OCI-LY3 (cell line): ENCODE measurements around the gene SLC8A1.

Experiments
- EZH2phosphoT487 ChIP-seq: fragments of 200-600 bp; shearing (Covaris generic); IDR thresholded peaks from 2 replicates; pipeline ENCODE4 v1.6.1; 2018; ENCODE audit warnings: antibody characterized with exemption, mixed run types, low read depth
- TF ChIP-seq, protein P1 (sequence below): fragments of 200-600, 300-600 bp; sonication (generic); IDR thresholded peaks from 2 replicates; pipeline ENCODE4 v1.5.1; 2014; ENCODE audit warnings: antibody characterized with exemption, low read length, low read depth

DNA sequence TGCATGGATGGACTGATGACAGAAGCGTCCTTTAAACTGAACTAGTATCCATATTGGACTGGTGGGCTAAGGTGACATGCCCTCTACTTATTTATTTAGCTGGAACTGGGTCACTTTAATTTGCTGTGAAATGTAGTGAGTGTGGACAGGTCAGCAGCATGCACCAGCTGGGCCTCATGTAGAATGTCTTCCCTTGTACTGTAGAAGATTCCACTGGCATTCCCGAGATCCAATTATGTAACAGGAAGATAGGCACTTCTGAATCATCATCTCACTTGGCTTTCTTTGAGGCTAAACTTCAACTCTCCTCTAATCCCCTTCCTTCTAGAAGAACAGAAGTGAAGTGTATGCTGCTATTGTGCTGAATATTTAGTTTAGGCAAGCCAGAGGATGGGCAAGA, 296.2 kb downstream of the SLC8A1 start:
- no peak for TF ChIP-seq EZH2phosphoT487
- TF ChIP-seq, protein P1, sequence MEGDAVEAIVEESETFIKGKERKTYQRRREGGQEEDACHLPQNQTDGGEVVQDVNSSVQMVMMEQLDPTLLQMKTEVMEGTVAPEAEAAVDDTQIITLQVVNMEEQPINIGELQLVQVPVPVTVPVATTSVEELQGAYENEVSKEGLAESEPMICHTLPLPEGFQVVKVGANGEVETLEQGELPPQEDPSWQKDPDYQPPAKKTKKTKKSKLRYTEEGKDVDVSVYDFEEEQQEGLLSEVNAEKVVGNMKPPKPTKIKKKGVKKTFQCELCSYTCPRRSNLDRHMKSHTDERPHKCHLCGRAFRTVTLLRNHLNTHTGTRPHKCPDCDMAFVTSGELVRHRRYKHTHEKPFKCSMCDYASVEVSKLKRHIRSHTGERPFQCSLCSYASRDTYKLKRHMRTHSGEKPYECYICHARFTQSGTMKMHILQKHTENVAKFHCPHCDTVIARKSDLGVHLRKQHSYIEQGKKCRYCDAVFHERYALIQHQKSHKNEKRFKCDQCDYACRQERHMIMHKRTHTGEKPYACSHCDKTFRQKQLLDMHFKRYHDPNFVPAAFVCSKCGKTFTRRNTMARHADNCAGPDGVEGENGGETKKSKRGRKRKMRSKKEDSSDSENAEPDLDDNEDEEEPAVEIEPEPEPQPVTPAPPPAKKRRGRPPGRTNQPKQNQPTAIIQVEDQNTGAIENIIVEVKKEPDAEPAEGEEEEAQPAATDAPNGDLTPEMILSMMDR, result no peak
